Right lobe of liver (tissue), 6 donors: ENCODE measurements around the gene RAF1. TPM values are rescaled to one million over a fixed set of nuclear protein-coding genes. Genes with fewer than 3 reads are reported as not detected.

ENCODE experiments used
- ATAC-seq, 4 donors: fragments of 200-7000 bp; cut with Tn5 transposase; one replicate each; pipeline ENCODE4 v1.9.1; 2020; ENCODE audit warnings: mild to moderate bottlenecking in 4 of 4, moderate library complexity in 4 of 4
- DNase-seq, 3 donors: peaks; one replicate each; pipeline ENCODE4 v3.0.0-alpha.2; 2020
- H3K27ac ChIP-seq, 3 donors: fragments of 200-600 bp; one replicate each; pipeline ENCODE4 v1.8.0; 2022
- H3K27me3 ChIP-seq, 2 donors: fragments of 200-600 bp; one replicate each; pipeline ENCODE4 v1.8.0; 2022
- H3K36me3 ChIP-seq, 4 donors: fragments of 200-600 bp; sonication (generic) in 1 of 4; one replicate each; pipeline versions ENCODE4 v1.5.1 to v1.8.0; 2017 to 2022; ENCODE audit warnings: control low read depth in 1 of 4
- H3K4me1 ChIP-seq, 4 donors: fragments of 200-600 bp; sonication (generic) in 1 of 4; one replicate each; pipeline versions ENCODE4 v1.5.1 to v1.8.0; 2017 to 2022; ENCODE audit warnings: control low read depth in 1 of 4
- H3K4me3 ChIP-seq, 3 donors: fragments of 200-600 bp; one replicate each; pipeline ENCODE4 v1.8.0; 2022
- H3K9me3 ChIP-seq, 4 donors: fragments of 200-600 bp; sonication (generic) in 1 of 4; one replicate each; pipeline versions ENCODE4 v1.5.1 to v1.8.0; 2017 to 2022; ENCODE audit warnings: control low read depth in 1 of 4
- POLR2A ChIP-seq: fragments of 450-650 bp; IDR thresholded peaks from one replicate; pipeline ENCODE4 v1.6.1; 2017; ENCODE audit warnings: antibody characterized with exemption, mild to moderate bottlenecking
- WGBS: methylation state at CpG from one replicate; pipeline ENCODE4 v1.1.6; 2018; ENCODE audit warnings: low coverage, low lambda C conversion rate; ENCODE audit not compliant: insufficient coverage; ENCODE audit errors: missing lambda C conversion rate; 5-methylcytosine and 5-hydroxymethylcytosine counted together
- intact Hi-C, 2 donors: fragments of 100-400 bp; cut with DNase I; formaldehyde crosslinking; loops; one replicate each; pipeline versions ENCODE4 v1.11.2 to v1.14.1; 2022
- total RNA-seq, 6 experiments: library from RNA; depleted of rRNA in 2 of 6; stranded (reverse); fragments of >200 nt in 2 of 6; fragmentation: NEBNext Ultra II Directional in 3 of 6; extraction: Animal tissue kit (Norgen Biotek cat#: 25700) in 3 of 6; gene quantifications; one replicate each; pipeline versions ENCODE4 v1.1.0 to v1.2.4, GENCODE V29; 2016 to 2023
- TF ChIP-seq, protein P1 (sequence below), 4 donors: fragments of 200-600 bp in 3 of 4; fragments of 450-650 bp in 1 of 4; IDR thresholded peaks; one replicate each; pipeline versions ENCODE4 v1.5.1 to v1.8.0; 2016 to 2022; ENCODE audit warnings: antibody characterized with exemption in 4 of 4, mild to moderate bottlenecking in 2 of 4
- donor health status: DM: no; HTN: yes; CAD: no.
- donor health status: DM: no; HTN: no; CAD: no.
- donor health status: DM: no; HTN: no; CAD: no.
- donor health status: DM: no; HTN: yes; CAD: no.
- donor health status: DM: no; HTN: yes; CAD: no.

Gene RAF1
- total RNA-seq, 6 experiments from 2014 or later = 55.7 to 72.8 (median 60.4) TPM

DNA sequence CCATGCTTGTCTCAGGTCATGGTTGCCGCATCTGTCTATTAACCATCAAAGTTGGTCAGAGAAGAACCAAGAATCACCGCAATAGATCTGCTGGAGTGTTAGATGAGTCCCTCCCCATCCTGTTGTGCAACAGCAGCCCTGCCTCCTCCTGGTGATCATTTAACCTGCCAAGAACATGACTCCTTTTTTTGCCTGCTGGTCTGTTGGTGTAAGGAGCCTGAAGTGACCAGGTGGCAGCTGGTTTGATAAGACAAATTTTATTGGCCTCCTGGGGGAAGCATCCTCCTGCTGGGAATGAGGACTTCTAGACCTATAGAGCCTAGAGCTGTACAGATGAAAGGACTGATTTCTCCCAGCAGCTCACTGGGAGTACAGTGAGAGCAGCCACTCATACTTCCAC is 43.5 kb upstream of the RAF1 start:
- Histone ChIP-seq H3K9me3 (no peaks in the 10 kb centered on the region), H3K4me3 (no peak overlapping the region), H3K4me1 (no peaks in the 10 kb centered on the region), H3K36me3 (no peaks in the 10 kb centered on the region), H3K27me3 (no peaks in the 10 kb centered on the region), H3K27ac (no peak overlapping the region)
- WGBS = 29% methylated on average over 1 of the region's 2 CpGs
- peak in 1 of 3 donors; percentile 59 for DNase-seq
- TF ChIP-seq, protein P1, sequence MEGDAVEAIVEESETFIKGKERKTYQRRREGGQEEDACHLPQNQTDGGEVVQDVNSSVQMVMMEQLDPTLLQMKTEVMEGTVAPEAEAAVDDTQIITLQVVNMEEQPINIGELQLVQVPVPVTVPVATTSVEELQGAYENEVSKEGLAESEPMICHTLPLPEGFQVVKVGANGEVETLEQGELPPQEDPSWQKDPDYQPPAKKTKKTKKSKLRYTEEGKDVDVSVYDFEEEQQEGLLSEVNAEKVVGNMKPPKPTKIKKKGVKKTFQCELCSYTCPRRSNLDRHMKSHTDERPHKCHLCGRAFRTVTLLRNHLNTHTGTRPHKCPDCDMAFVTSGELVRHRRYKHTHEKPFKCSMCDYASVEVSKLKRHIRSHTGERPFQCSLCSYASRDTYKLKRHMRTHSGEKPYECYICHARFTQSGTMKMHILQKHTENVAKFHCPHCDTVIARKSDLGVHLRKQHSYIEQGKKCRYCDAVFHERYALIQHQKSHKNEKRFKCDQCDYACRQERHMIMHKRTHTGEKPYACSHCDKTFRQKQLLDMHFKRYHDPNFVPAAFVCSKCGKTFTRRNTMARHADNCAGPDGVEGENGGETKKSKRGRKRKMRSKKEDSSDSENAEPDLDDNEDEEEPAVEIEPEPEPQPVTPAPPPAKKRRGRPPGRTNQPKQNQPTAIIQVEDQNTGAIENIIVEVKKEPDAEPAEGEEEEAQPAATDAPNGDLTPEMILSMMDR (IDR thresholded peaks at IDR 0.05) = no peak
- TF ChIP-seq POLR2A = no peak
- intact Hi-C loops = no loop called here
- peak; percentile 33 to 83 (median 64) for ATAC-seq

GRCh38 chr3:12706504-12707253 is 42.8 kb upstream of the RAF1 start:
- 52% methylated on average over 2 of the region's 2 CpGs for WGBS
- Histone ChIP-seq H3K27ac (no peak overlapping the region), H3K4me1 (no peaks in the 10 kb centered on the region), H3K27me3 (no peaks in the 10 kb centered on the region), H3K9me3 (no peaks in the 10 kb centered on the region), H3K36me3 (no peaks in the 10 kb centered on the region), H3K4me3 (no peak overlapping the region)
- peak; percentile 97 to 99 (median 98) for ATAC-seq
- peak; percentile 40 to 75 (median 66) for DNase-seq
- intact Hi-C loops = no loop called here
- TF ChIP-seq POLR2A = no peak
- TF ChIP-seq, protein P1 (IDR thresholded peaks at IDR 0.05) = peak; percentile 68 to 86 (median 81)

DNA sequence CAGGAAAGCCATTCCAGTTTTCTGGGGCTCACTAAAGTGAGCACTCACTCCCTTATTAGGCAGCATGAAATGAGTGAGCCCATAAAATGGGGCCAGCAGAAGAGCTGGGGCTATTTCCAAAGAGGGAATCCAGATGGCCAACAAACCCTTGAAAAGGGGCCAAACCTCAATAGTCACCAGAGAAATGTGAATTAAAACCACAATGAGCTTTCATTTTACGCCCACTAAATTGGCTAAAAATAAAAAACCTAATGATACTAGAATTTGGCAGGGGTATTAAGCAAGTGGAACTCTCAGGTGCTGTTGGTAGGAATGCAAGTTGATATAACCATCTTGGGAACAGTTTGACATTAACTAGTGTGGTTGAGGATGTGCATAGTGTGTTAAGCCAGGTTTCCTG is 42.1 kb upstream of the RAF1 start:
- WGBS = 73% methylated on average over 1 of the region's 1 CpG
- ATAC-seq = no peak
- Histone ChIP-seq H3K4me3 (no peak overlapping the region), H3K27me3 (no peaks in the 10 kb centered on the region), H3K27ac (no peak overlapping the region), H3K9me3 (no peaks in the 10 kb centered on the region), H3K4me1 (no peaks in the 10 kb centered on the region), H3K36me3 (no peaks in the 10 kb centered on the region)
- no peak for DNase-seq
- TF ChIP-seq, protein P1 (IDR thresholded peaks at IDR 0.05) = no peak
- no peak for TF ChIP-seq POLR2A
- intact Hi-C loops = no loop called here

DNA sequence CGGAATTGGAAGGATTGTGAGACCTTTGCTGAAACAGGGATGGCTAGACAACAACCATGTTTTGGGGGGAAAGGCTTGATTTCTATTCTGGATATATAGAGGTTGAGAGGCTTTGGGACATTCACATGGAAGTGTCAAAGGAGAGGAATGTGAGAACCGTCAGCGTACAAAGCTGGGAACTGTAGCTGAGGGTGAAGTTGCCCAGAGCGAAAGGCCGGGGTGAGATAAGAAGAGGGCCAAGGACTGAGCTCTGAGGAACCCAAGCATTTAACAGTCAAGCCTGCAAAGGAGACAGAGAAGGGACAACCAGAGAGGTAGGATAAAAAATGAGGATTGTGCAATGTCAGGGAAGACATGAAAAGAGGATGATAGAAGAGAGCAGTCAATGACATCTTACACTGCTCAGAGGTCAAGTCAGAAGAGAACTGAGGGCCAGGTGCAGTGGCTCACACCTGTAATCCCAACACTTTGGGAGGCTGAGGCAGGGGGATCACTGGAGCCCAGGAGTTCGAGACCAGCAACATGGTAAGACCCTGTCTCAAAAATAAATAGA is 41.5 kb upstream of the RAF1 start:
- TF ChIP-seq, protein P1 (IDR thresholded peaks at IDR 0.05) = no peak
- TF ChIP-seq POLR2A = no peak
- Histone ChIP-seq H3K4me3 (no peak overlapping the region), H3K9me3 (no peaks in the 10 kb centered on the region), H3K27me3 (no peaks in the 10 kb centered on the region), H3K4me1 (no peaks in the 10 kb centered on the region), H3K27ac (no peak overlapping the region), H3K36me3 (no peaks in the 10 kb centered on the region)
- intact Hi-C loops = no loop called here
- 77% methylated on average over 5 of the region's 6 CpGs for WGBS
- ATAC-seq = no peak
- no peak for DNase-seq
